AG08396 (cell line): ENCODE measurements around the gene TRMT13.
A peak's percentile ranks its signal among the peaks of the same experiment; 100 is the strongest.
"Not testable (repeated sequence)": the region's sequence is repeated elsewhere in the genome, so short reads cannot be mapped to it uniquely, and the experiment has no call there.

Source experiments
- DNase-seq: peaks from one replicate; pipeline ENCODE4 v3.0.0; 2012; ENCODE audit warnings: low spot score, mixed read lengths

TRMT13 gene

DNA sequence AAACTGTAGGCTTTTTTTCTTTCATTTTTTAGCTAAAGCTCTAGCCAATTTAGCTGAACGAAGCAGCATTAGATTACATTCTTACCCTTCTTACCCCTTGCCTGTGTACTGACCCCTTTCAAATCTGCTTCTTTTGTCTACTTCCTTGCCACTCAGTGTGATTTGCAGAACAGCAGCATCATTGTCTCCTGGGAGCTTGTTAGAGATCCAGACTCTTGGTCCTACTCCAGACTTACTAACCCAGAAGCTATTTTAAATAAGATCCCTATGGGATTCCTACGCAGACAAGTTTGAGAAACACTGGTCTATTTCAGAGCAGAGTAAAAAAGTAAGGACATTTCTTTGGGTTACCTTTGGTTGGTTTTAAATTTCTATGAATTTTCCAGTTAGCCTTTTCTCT, 31.3 kb downstream of the TRMT13 start:
- DNase-seq = peak; percentile 4

DNA sequence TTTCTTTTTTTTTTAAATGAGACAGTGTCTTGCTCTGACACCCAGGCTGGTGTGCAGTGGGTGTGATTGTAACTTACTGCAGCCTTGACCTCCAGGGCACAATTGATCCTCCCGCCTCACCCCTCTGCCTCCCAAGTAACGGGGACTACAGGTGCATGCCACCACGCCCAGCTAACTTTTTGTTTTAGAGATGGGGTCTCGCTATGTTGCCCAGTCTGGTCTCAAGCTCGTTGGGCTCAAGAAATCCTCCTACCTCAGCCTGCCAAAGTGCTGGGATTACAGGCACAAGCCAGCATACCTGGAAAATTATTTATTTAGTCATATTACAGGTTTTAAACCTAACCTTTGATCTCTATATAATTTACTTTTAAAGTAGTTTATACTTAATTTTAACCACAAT, 31.7 kb downstream of the TRMT13 start:
- DNase-seq = no peak

DNA sequence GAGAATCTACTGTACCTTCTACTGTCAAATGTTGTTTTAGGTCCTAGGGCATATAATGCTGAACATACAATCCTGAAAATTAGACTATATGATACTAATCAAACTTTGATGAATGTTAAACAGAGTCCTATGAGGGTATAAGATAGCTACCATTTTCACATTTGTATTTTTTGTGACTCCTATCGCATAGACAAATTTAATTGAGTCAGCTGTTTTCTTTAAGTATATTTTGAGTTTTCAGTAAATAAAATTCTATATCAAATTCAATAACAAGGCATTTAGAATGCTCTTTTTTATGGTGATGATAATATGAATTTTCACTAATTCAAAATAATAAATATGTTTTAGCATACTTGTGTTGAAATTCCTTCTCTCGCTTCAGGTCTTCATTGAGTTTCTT, 35.1 kb downstream of the TRMT13 start:
- DNase-seq = no peak

DNA sequence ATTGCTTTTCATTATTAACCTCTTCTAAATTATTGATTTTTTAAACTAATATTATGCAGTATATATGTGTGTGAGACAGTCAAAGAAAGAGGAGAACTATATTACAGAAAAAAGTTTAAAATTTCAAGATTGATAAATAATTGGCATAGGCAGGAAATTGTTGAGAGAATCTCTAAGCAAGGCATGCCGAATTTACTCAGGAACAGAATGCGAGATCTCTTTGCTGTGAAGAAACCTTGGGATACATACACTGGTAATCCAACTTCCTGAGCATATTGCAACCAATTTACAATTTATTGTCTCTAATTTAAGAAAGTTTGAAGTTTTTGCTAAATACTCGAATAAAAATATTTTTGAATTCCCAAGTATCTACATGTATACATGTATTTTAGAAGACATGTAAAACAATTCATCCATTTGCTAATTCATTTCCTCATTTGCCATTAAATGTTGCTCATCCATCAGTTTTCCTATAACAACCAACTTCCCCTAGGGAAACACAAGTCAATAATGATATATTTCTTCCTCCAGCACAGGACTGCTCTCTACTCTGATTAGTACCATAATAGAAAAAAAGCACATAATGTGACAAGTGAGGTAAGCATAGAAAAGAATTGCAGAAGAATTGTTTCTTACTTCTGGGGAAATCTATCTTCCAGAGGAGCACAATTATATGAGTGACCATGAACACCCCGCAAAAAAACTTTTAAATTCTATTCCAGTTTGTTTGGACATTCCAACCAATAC, 44.5 kb downstream of the TRMT13 start:
- no peak for DNase-seq

DNA sequence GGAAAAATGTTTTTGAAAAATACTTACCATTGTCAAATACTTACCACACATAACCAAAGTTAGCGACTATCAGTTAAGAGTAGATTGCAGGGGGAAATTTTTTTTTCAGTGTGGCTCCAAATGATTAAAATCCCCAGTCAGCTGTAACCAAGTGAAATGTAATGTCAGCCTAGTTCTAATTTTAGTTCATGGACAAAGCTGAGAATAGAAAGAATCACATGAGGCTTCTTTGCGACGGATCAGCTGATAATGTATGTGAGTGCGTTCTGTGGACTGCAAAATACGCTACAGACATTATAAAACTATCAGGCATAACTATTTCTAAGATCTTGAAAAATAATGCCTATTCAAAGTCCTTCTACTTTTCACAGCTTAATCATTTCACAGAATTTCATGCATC, 45.1 kb downstream of the TRMT13 start, which contains the start of gene LRRC39:
LRRC39 (minus strand) TSS at position 166 of the 400 bp plus-strand sequence. CDS start 9,740 bp downstream, outside the sequence.
- no peak for DNase-seq

DNA sequence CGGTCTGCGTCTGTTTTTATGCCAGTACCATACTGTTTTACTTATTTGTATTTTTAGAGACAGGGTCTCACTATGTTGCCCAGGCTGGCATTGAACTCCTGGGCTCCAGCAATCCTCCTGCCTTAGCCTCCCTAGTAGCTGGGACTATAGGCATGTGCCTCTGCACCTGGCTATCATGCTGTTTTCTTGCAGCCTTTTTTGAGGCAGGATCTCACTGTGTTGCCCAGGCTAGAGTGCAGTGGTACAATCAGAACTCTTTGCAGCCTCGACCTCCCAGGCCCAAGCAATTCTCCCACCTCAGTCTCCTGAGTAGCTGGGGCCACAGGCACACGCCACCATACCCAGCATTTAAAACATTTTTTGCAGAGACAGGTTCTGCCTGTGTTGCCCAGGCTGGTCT, 50.4 kb downstream of the TRMT13 start:
- DNase-seq = no peak

DNA sequence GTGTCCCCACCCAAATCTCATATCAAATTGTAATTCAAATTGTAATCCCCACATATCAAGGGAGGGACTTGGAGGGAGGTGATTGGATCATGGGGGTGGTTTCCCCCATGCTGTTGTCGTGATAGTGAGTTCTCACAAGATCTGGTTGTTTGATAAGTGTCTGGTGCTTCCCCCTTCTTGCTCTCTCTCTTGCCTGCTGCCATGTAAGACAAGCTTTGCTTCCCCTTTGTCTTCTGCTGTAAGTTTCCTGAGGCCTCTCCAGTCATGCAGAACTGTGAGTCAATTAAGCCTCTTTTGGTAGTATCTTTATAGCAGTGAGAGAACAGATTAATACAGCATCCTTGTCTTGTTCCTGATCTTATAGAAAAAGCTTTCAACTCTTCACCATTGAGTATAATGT, 51.6 kb downstream of the TRMT13 start:
- no peak for DNase-seq

DNA sequence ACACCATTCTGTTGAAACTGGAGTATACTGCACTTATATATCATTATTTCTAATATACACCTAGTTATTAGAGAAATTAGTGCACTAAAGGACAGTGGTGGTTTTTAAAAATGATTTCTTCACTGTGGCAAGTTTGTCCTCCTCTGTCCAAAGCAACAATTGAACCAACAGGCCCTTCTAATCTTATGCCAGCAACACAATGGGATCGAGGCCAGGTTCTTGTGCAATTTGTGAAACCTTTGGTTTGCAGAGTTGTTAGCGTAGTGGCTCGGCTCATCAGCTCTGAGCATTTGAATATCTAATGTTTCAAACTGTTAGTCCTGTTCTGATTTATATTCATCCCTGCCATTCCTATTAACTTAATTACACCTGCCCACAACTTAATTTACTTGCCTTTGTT, 54.9 kb downstream of the TRMT13 start:
- DNase-seq = peak; percentile 10

DNA sequence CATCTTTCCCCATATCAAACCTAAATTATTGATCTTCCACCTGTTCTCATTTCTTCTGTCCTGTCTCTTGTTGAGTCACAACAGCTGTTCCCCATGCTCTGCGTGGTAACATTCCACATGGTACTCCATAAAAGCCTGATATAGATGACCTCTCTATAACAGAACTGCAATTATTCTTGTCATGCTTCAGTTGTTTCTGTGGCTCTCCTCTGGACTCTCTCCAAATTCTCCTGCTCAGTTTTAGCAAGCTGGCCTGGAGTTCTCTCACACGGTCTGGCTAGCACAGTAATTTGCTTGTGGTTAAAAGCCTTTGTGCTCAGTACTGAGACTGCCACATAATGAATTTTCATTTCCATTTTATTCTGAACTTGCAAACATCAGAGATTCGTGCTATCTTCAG, 55.7 kb downstream of the TRMT13 start:
- peak; percentile 64 for DNase-seq

DNA sequence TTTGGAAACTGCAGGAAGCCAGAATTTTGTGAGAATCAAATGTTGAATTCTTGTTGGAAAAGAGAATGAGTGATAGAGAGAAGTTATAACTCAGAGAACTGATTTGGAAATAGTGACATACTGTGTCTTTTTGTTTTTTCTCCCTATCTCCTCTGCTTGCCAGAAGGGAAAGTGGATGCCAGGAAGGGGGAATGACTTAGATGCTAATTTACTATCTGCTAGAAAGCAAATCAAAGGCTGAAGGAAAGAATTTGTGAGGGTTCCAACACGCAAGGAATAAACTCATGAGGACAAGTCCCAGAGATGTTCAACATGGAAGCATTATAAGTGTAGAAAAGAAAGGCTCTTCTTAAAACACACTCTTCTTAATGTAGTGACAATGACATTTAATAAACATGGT, 65.6 kb downstream of the TRMT13 start:
- no peak for DNase-seq

DNA sequence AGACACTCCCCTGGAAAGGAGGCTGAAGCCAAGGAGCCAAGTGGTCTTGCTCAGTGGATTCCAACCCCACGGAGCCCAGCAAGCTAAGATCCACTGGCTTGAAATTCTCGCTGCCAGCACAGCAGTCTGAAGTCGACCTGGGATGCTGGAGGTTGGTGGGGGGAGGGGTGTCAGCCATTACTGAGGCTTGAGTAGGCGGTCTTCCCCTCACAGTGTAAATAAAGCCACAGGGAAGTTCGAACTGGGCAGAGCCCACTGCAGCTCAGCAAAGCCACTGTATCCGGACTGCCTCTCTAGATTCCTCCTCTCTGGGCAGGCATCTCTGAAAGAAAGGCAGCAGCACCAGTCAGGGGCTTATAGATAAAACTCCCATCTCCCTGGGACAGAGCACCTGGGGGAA, 67.1 kb downstream of the TRMT13 start:
- DNase-seq = not testable (repeated sequence)
